ENCODE results near the gene MYOCOS.

MYOCOS gene

DNA sequence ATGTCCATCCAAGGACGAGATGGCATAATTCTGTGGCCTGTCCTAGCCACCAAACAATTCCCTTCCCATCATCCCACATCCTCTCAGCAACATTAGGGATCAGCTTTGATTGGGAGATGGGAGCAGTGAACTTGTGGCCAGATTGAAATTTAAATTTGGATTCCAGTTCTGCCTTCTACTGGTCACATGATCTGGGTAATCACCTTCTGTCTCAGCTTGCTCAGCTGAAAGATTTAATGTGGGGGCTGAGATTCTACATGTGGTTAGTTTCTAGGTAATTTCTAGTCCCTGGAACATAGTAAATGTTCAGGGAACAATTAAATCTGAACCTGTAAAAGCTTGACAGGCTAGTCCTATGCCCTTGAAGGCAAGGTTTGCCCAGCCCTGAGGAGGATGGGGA lies 3.2 kb downstream of the MYOCOS start:
- H3K4me3 ChIP-seq (ENCODE audit: low read depth, low read length), result no peak overlapping the region

DNA sequence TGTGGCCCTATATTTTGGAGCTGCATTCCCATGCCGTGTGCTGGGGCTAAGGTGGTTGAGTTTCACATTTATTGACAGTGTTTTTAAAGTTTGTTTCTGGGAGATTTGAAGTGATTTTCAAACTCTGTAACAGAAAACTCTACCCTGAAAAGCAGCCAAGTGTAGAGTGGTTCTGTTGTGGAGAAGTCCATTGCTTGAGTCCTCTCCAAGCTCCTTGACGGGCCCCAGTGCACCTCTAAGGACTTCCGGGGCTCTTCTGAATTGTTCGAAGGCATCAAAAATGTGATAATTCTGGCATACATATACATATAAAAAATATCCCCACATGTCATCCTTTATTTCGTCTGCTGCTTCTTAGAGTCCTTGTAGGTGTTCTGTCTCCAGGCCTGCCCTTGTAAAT lies 5.0 kb downstream of the MYOCOS start:
- H3K4me3 ChIP-seq (ENCODE audit: low read depth, low read length), result no peak overlapping the region
- TF ChIP-seq CTCF (IDR thresholded peaks at IDR 0.05; ENCODE audit: borderline replicate concordance, insufficient read depth, low read depth, low read length), result no peak

More for the DNA sequence above, 3.2 kb downstream of the MYOCOS start:
- TF ChIP-seq CTCF (IDR thresholded peaks at IDR 0.05; ENCODE audit: borderline replicate concordance, insufficient read depth, low read depth, low read length), result no peak

DNA sequence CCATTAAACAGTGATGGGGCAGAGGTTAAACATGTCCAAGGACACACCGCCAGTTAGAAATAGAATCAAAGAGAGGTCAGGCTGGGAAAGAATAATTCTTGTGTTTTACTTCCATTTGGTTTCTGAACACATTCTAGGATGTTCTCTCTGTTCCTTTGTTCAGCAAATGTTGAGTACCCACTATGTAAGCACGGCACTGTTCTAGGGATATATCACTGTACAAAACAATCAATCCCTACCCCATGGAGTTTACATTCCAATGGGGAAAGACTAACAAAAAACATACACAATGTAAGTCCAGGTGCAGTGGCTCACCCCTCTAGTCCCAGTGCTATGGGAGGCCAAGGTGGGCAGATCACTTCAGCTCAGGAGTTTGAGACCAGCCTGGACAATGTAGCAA lies 6.2 kb downstream of the MYOCOS start:
- no peak for TF ChIP-seq CTCF (IDR thresholded peaks at IDR 0.05; ENCODE audit: borderline replicate concordance, insufficient read depth, low read depth, low read length)
- no peak overlapping the region for H3K4me3 ChIP-seq (ENCODE audit: low read depth, low read length)

DNA sequence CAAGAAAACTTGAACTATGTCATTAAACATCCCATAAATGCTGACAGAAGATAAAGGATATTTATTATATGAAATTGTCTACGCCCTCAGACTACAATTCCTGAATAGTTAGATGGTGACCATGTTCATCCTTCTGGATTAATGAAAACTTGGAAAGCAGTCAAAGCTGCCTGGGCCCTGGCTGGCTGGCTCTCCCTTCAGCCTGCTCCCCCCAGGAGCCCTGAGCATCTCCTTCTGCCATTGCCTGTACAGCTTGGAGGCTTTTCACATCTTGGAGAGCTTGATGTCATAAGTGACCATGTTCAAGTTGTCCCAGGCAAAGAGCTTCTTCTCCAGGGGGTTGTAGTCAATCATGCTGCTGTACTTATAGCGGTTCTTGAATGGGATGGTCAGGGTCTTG lies 13.6 kb downstream of the MYOCOS start:
- no peak for TF ChIP-seq CTCF (IDR thresholded peaks at IDR 0.05; ENCODE audit: borderline replicate concordance, insufficient read depth, low read depth, low read length)
- H3K4me3 ChIP-seq (ENCODE audit: low read depth, low read length), result no peak overlapping the region

DNA sequence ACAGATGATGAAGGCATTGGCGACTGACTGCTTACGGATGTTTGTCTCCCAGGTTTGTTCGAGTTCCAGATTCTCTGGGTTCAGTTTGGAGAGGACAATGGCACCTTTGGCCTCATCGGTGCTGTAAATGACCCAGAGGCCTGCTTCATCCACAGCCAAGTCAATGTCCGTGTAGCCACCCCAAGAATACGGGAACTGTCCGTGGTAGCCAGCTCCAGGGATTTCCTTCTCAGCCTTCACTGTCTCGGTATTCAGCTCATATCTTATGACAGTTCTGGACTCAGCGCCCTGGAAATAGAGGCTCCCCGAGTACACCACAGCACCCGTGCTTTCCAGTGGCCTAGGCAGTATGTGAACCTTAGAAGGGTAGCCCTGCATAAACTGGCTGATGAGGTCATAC lies 14.1 kb downstream of the MYOCOS start:
- H3K4me3 ChIP-seq (ENCODE audit: low read depth, low read length), result no peak overlapping the region
- no peak for TF ChIP-seq CTCF (IDR thresholded peaks at IDR 0.05; ENCODE audit: borderline replicate concordance, insufficient read depth, low read depth, low read length)

- TF ChIP-seq CTCF (IDR thresholded peaks at IDR 0.05; ENCODE audit: borderline replicate concordance, insufficient read depth, low read depth, low read length), result no peak
- H3K4me3 ChIP-seq (ENCODE audit: low read depth, low read length), result no peak overlapping the region
Observed at GRCh38 chr1:171637928-171638576, 16.0 kb downstream of the MYOCOS start.

DNA sequence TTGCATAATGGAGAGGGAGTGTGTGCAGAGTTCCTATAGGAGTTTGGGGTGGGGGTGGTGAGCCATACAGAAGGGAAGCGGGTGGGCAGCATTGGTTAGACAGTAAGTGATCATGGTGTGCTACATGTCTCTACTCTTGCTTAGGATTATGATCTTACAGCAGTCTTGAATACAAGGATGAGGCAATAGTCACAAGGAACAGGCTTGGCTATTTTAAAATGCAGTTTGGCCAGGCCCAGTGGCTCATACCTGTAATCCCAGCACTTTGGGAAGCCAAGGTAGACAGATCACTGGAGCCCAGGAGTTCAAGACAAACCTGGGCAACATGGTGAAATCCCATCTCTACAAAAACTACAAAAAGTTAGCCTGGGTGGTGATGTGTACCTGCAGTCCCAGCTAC lies 18.2 kb downstream of the MYOCOS start:
- TF ChIP-seq CTCF (IDR thresholded peaks at IDR 0.05; ENCODE audit: borderline replicate concordance, insufficient read depth, low read depth, low read length), result no peak
- H3K4me3 ChIP-seq (ENCODE audit: low read depth, low read length), result no peak overlapping the region
